NB4 (cell line): ENCODE results near the gene GNAI1.
A peak's percentile ranks its signal among the peaks of the same experiment; 100 is the strongest.

Experiments used
- CTCF ChIP-seq: IDR thresholded peaks from one replicate; pipeline ENCODE4 v1.5.1; 2012; ENCODE audit warnings: low read depth, low read length
- POLR2A ChIP-seq: IDR thresholded peaks from 2 replicates; pipeline ENCODE4 v1.6.1; 2011; ENCODE audit warnings: mild to moderate bottlenecking; ENCODE audit not compliant: insufficient read length; ENCODE audit errors: extremely low read depth
- TF ChIP-seq, protein P1 (sequence below): IDR thresholded peaks from 2 replicates; pipeline ENCODE4 v1.6.1; 2011; ENCODE audit warnings: low read depth, low read length

- TF ChIP-seq, protein P1, sequence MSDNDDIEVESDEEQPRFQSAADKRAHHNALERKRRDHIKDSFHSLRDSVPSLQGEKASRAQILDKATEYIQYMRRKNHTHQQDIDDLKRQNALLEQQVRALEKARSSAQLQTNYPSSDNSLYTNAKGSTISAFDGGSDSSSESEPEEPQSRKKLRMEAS = no peak
- peak; percentile 17 for TF ChIP-seq CTCF
- no peak for TF ChIP-seq POLR2A
These were observed 35.8 kb upstream of the GNAI1 start for GRCh38 chr7:80098795-80099194.
